Cardiac fibroblast (primary cell): ENCODE results near the gene PER2.

Experiments
- DNase-seq, 2 donors: peaks; one replicate each; pipeline versions ENCODE4 v3.0.0 to v3.0.0-alpha.2; 2010; ENCODE audit warnings: low read depth in 2 of 2
- H3K4me3 ChIP-seq, 2 donors: replicated peaks in 1 of 2; 1 replicate in 1 of 2; 2 replicates in 1 of 2; pipeline ENCODE4 v1.5.1; 2011; ENCODE audit warnings: low read depth in 2 of 2, low read length in 2 of 2, mild to moderate bottlenecking in 2 of 2, moderate library complexity in 1 of 2
- TF ChIP-seq, protein P1 (sequence below): IDR thresholded peaks from one replicate; pipeline ENCODE4 v1.5.1; 2011; ENCODE audit warnings: low read depth, mild to moderate bottlenecking, low read length, inconsistent platforms

The PER2 gene

DNA sequence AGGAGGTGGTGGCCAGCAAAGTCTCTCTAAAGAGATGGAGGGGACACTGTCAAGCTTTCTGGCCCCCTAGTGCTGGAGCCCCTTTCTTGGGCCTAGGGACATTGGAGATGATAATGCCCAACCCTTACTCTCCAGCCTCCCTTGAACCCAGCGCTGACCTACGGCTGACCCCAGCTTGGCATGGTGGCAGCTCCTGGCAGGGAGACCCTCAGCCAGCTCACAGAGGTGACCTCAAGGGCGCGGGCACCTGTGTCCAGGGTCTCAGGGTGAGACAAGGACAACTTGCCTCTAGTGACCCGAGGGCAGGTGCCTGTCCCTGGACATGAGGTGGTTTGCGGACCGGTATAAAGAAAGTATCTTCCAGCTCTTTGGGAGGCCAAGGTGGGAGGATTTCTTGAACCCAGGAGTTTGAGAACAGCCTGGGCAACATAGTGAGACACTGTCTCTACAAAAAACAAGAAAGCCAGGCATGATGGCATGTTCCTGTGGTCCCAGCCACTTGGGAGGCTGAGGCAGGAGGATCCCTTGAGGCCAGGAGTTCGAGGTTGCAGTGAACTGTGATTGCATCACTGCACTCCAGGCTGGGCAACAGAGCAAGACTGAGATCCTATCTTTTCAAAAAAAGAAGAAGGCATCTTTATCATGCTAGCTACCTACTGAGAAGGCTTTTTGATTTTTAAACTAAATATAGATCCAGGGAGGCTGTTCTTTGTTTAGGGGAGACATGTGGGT lies 3.3 kb upstream of the PER2 start:
- no peak for DNase-seq
- TF ChIP-seq, protein P1, sequence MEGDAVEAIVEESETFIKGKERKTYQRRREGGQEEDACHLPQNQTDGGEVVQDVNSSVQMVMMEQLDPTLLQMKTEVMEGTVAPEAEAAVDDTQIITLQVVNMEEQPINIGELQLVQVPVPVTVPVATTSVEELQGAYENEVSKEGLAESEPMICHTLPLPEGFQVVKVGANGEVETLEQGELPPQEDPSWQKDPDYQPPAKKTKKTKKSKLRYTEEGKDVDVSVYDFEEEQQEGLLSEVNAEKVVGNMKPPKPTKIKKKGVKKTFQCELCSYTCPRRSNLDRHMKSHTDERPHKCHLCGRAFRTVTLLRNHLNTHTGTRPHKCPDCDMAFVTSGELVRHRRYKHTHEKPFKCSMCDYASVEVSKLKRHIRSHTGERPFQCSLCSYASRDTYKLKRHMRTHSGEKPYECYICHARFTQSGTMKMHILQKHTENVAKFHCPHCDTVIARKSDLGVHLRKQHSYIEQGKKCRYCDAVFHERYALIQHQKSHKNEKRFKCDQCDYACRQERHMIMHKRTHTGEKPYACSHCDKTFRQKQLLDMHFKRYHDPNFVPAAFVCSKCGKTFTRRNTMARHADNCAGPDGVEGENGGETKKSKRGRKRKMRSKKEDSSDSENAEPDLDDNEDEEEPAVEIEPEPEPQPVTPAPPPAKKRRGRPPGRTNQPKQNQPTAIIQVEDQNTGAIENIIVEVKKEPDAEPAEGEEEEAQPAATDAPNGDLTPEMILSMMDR: no peak

GRCh38 chr2:238290715-238291549 lies 2.5 kb upstream of the PER2 start:
- no peak for DNase-seq
- TF ChIP-seq, protein P1: no peak
- H3K4me3 ChIP-seq: no peak overlapping the region

More for the DNA sequence above, 3.3 kb upstream of the PER2 start:
- no peak overlapping the region for H3K4me3 ChIP-seq

DNA sequence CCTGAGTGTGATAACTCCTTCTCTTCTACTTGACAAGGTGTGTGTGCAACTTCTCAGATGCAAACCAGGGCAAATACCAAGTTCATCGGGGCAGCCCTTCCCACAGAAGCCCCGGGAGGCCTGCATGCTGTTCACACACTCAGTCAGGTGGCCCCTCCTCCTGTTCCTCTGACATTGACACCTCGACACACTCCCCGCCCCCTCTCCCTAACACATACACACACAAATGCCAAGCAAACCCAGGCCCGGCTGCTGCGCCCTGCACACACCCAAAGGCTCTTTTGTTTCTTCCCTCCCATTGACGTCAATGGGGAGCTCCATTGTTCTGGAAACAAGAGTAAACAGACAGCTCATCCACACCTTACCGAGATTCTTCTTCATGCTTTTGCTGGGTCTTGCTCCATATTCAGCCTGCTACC lies 1.7 kb upstream of the PER2 start:
- peak; percentile 71 to 93 for DNase-seq
- no peak overlapping the region for H3K4me3 ChIP-seq
- TF ChIP-seq, protein P1: no peak

DNA sequence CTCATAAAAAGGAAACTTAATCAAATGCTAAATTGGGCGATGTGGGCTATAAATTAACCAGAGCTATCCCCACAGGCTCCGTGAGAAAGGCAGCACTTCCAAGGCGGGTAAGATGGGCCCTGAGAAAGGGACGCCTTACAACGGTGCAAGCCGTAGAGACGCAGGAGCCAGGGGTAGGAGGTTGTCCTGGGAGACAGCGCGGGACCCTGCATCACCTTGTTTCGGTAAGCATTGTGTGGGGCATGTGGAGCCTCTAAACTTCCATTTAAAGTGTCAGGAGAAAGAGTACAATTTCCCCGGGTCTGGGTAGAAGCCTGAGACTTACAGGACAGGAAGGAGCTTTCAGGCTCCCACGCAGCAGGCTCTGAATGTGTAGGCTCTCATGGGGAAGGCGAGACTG lies 1.2 kb upstream of the PER2 start:
- H3K4me3 ChIP-seq: peak overlapping the region; percentile 72 to 74
- TF ChIP-seq, protein P1: no peak
- peak in 1 of 2 donors; percentile 39 for DNase-seq

DNA sequence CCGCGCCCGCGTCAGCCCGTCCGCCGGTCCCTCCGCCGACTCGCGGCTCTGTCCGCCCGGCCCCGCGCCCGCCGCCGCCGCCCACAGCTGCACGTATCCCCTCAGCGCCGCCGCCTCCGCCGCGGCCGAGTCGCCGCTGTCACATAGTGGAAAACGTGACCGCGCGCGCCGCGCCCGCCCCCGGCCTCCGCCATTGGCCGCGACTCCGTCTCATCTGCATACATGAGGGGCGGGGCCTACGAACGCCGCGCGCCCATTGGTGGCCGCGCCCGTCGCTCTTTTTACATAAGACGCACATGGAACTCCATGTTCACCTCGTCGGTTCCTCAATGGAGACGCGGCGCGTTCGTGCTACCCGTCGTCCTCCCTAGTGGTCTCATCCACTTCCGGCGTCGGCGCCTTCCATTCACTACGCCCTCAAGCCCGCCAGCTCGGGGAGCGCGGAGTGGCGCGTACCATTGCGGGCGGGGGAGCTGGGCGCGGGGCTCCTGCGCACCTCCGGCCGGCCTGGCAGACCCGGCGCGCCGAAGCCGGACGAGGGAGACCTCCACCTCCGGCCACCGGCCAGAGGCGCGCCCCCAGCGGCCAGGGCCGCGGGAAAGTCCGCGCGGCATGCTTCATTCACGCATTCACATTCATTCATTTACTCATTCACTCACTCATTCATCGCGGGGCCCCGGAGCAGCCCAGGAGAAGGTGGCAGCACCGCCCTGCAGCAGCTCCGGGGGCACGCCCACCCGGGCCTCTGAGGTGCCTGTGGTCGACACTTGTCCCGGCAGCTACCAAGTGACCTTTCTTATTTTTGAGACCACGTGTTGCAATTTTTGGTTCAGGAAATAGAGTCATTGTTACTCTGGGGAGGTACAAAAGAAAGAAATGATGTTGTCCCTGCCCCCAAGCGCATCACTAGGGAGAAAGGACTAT lies 502 bp upstream of the PER2 start:
- H3K4me3 ChIP-seq: peak overlapping the region; percentile 72 to 74
- peak; percentile 99 for DNase-seq
- TF ChIP-seq, protein P1: peak; percentile 2

DNA sequence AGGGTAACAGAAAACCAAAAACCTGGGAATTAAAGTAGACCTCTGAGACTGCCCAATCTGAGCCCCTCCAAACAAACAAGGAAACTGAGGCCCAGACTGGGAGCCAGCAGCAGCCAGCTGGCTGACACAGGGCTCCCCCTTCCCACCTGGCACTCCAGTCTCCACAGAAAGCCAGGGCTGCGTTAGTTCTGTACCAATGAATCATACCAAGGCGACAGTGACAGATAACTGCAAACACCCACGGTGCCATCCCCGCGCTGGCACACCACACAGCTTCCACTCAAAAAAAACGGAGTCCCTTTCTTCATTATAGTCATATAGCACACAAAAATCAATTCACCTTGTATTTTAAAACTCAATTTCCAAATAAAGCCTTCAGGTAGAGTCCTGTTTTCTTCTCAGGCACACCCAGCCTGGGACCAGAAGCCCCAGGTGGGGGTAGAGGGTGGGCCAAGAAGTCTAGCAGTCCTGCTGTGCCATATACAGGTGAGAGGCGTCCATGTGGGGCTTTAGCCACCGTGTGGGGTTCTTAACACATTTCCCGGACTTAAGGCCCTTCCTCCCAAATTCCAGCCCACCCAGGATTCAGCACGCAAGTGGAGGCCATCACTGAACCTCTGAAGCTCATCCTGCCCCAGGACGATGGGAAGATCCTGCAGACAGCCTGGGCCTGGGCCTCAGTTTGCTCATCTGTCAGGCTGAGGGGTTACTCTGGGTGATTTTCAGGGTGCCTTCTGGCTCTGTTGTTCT lies 1.2 kb downstream of the PER2 start:
- H3K4me3 ChIP-seq: peak overlapping the region in 1 of 2 donors; percentile 74
- TF ChIP-seq, protein P1: no peak
- no peak for DNase-seq
